OCI-LY7 (cell line): Measurements from ENCODE around the gene DIPK1C.

Source experiments
- CTCF ChIP-seq: fragments of 200-600 bp; sonication (generic); conservative IDR thresholded peaks from 2 replicates; pipeline ENCODE4 v1.5.1; 2014; ENCODE audit warnings: mild to moderate bottlenecking, antibody characterized with exemption, low read length, moderate library complexity, mixed read lengths
- EZH2phosphoT487 ChIP-seq: fragments of 200-600 bp; sonication (generic); IDR thresholded peaks from 2 replicates; pipeline ENCODE4 v1.6.1; 2018; ENCODE audit warnings: low read depth, borderline replicate concordance, mild to moderate bottlenecking, mixed run types, antibody characterized with exemption, low read length, moderate library complexity, mixed read lengths

GRCh38 chr18:74468547-74469061 is 11.5 kb upstream of the DIPK1C start:
- TF ChIP-seq CTCF (no peak), EZH2phosphoT487 (no peak)
